ENCODE data around the gene TEAD1. TPM values are rescaled to one million over a fixed set of nuclear protein-coding genes. Genes with fewer than 3 reads are reported as not detected.

The TEAD1 gene
- total RNA-seq, 4 donors from 2014 or later: 184 to 272 (median 208) TPM

DNA sequence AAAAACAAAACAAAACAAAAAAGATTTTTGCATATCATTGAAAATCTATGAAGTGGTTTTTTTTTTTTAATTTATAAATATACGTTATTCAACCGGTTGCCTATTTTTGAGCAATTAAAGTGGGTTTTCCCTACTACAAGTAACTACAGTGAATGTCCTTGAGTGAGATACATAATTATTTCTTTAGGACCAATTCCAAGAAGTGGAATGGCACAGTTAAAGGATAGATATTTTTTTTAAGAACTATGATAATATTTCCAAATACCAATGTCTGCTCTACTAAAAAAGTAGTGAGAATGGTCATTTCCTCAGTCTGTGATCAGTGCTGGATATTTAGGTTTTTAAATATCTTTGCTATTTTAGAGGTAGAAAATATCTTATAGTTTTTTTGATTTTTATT is 118.8 kb downstream of the TEAD1 start:
- Histone ChIP-seq H3K27ac (no peak overlapping the region), H3K36me3 (peaks cover 0 to 8% of the 10 kb centered on the region in 2 donors), H3K4me3 (no peak overlapping the region), H3K9me3 (no peaks in the 10 kb centered on the region), H3K4me1 (peaks cover 0 to 34% (median 0%) of the 10 kb centered on the region in 3 donors), H3K27me3 (no peaks in the 10 kb centered on the region)
- 86 to 90% methylated on average over 2 of the region's 2 CpGs for WGBS, 2 donors (ENCODE audit: low coverage in 1 of 2)
- no peak for ATAC-seq
- TF ChIP-seq, protein P1, sequence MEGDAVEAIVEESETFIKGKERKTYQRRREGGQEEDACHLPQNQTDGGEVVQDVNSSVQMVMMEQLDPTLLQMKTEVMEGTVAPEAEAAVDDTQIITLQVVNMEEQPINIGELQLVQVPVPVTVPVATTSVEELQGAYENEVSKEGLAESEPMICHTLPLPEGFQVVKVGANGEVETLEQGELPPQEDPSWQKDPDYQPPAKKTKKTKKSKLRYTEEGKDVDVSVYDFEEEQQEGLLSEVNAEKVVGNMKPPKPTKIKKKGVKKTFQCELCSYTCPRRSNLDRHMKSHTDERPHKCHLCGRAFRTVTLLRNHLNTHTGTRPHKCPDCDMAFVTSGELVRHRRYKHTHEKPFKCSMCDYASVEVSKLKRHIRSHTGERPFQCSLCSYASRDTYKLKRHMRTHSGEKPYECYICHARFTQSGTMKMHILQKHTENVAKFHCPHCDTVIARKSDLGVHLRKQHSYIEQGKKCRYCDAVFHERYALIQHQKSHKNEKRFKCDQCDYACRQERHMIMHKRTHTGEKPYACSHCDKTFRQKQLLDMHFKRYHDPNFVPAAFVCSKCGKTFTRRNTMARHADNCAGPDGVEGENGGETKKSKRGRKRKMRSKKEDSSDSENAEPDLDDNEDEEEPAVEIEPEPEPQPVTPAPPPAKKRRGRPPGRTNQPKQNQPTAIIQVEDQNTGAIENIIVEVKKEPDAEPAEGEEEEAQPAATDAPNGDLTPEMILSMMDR (IDR thresholded peaks at IDR 0.05): no peak
- TF ChIP-seq POLR2A (IDR thresholded peaks at IDR 0.05) (no peak), POLR2AphosphoS5 (IDR thresholded peaks at IDR 0.05) (no peak), EP300 (IDR thresholded peaks at IDR 0.05) (no peak)

DNA sequence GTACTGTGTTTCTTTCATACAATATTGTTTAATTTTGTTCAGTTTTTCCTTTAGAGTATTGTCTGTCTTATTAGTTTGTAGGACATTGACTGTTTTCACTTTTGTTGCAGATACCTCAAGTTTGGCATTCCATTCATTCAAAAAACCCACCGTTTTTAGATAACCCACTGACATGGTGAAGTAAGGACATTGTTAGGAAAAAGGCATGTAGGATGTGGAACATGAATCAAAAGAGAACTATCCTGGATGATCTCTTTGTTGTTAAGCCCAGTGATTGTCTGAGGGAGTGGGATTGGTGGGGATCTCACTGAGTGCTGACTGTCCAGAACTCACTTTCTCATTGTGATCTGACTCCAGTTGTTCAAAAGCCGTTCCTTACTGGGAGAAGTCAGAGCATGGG is 119.3 kb downstream of the TEAD1 start:
- no peaks in the 10 kb centered on the region for H3K9me3 ChIP-seq
- H3K4me3 ChIP-seq: no peak overlapping the region
- H3K27ac ChIP-seq: no peak overlapping the region
- WGBS, 2 donors (ENCODE audit: low coverage in 1 of 2): 56 to 88% methylated on average over 1 to 2 of the region's 2 CpGs
- H3K4me1 ChIP-seq: peaks cover 0 to 34% (median 0%) of the 10 kb centered on the region in 3 donors
- TF ChIP-seq EP300 (IDR thresholded peaks at IDR 0.05): no peak
- TF ChIP-seq, protein P1 (IDR thresholded peaks at IDR 0.05): no peak
- TF ChIP-seq POLR2AphosphoS5 (IDR thresholded peaks at IDR 0.05): no peak
- TF ChIP-seq POLR2A (IDR thresholded peaks at IDR 0.05): no peak
- ATAC-seq: no peak
- no peaks in the 10 kb centered on the region for H3K27me3 ChIP-seq
- H3K36me3 ChIP-seq: peaks cover 0 to 8% of the 10 kb centered on the region in 2 donors

DNA sequence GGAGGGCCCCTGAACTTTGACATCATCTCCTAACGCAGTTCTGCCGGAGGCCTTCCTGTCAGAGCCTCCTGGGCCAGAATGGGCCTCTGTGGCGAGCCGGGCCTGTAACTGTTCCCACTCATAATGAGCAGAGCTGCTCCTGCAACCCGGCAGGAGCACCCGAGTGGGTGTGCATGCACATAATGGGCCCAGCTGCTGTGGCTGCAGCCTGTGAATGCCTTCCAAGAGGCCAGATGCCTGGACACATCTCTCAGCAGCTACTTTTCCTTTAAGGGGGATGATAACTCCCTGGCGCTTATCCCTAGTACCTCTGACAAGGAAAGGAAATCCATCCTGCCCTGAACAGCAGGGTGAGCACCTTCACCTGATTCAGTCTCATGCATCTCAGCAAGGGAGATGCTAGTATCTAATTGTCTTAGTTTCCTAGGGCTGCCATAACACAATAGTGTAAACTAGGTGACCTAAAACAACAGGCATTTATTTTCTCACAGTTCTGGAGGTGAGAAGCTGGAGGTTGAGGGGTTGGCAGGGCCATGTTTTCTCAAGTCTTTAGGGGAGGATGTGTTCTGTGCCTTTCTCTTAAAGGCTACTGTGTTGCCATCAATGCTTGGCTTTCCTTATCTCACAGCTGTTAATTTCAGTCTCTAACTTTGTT is 120.5 kb downstream of the TEAD1 start:
- Histone ChIP-seq H3K4me3 (no peak overlapping the region), H3K9me3 (no peaks in the 10 kb centered on the region), H3K27me3 (no peaks in the 10 kb centered on the region), H3K36me3 (peaks cover 0 to 8% of the 10 kb centered on the region in 2 donors), H3K27ac (no peak overlapping the region), H3K4me1 (peaks cover 0 to 34% (median 0%) of the 10 kb centered on the region in 3 donors)
- 57 to 80% methylated on average over 1 to 2 of the region's 7 CpGs for WGBS, 2 donors (ENCODE audit: low coverage in 1 of 2)
- no peak for ATAC-seq
- no peak for TF ChIP-seq EP300 (IDR thresholded peaks at IDR 0.05)
- TF ChIP-seq POLR2A (IDR thresholded peaks at IDR 0.05): no peak
- TF ChIP-seq POLR2AphosphoS5 (IDR thresholded peaks at IDR 0.05): no peak
- TF ChIP-seq, protein P1 (IDR thresholded peaks at IDR 0.05): no peak

DNA sequence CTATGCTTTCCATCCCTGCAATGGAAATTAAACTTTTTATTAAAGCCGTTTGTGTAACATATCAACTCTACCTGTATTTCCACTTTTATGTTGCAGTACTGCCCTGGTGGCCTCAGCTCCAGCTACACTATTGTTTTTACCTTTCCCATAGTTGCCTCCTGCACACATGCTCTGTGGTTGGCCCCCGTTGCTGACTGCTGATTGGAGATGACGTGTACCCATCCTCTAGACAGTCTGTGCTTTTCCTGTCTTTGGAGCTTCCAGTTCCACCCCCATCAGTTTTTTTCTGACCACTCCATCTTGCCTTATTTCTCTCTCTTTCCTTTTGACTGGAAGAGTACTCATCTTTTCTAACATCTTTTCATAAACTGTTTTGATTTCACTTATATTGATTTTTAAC is 123.8 kb downstream of the TEAD1 start:
- Histone ChIP-seq H3K9me3 (no peaks in the 10 kb centered on the region), H3K36me3 (peaks cover 0 to 8% of the 10 kb centered on the region in 2 donors), H3K27ac (peak overlapping the region in 3 of 4 donors; percentile 44 to 52 (median 46)), H3K4me3 (no peak overlapping the region), H3K27me3 (no peaks in the 10 kb centered on the region), H3K4me1 (peaks cover 0 to 51% (median 11%) of the 10 kb centered on the region in 3 donors)
- TF ChIP-seq EP300 (IDR thresholded peaks at IDR 0.05) (no peak), POLR2AphosphoS5 (IDR thresholded peaks at IDR 0.05) (no peak), POLR2A (IDR thresholded peaks at IDR 0.05) (no peak)
- TF ChIP-seq, protein P1 (IDR thresholded peaks at IDR 0.05): no peak
- no peak for ATAC-seq
- WGBS, 2 donors (ENCODE audit: low coverage in 1 of 2): 86 to 92% methylated on average over 3 of the region's 3 CpGs

DNA sequence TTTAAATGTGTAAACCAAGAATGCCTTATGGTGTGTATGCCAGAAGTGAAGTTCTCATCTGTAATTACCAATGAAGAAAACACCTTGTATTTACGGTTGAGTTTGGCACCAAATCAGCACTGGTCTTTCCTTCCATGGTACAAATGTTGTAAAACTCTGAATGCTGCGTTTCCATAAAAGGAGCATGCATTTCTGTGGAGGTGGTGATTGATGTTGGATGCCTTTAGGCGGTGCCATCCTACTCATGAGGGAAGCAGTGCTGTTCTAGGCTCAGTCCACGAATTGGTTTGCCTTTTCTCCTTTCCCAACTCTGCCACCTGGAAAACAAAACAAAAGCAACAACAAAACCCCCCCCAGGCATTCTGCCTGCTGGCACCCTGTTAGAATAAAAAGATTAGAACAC is 124.4 kb downstream of the TEAD1 start:
- no peaks in the 10 kb centered on the region for H3K27me3 ChIP-seq
- peak overlapping the region in 3 of 4 donors; percentile 44 to 52 (median 46) for H3K27ac ChIP-seq
- no peak for ATAC-seq
- H3K4me1 ChIP-seq: peaks cover 3 to 57% (median 17%) of the 10 kb centered on the region in 3 donors
- 42% methylated on average over 3 of the region's 4 CpGs; no CpG with 5 or more reads in 1 of the 2 donors for WGBS, 2 donors (ENCODE audit: low coverage in 1 of 2)
- TF ChIP-seq EP300 (IDR thresholded peaks at IDR 0.05) (no peak), POLR2AphosphoS5 (IDR thresholded peaks at IDR 0.05) (peak; percentile 45)
- TF ChIP-seq, protein P1 (IDR thresholded peaks at IDR 0.05): no peak
- no peak overlapping the region for H3K4me3 ChIP-seq
- peaks cover 0 to 8% of the 10 kb centered on the region in 2 donors for H3K36me3 ChIP-seq
- no peaks in the 10 kb centered on the region for H3K9me3 ChIP-seq

Measured in gastroesophageal sphincter (tissue), 4 donors.